ENCODE results near the gene NRL. TPM values are rescaled to one million over a fixed set of nuclear protein-coding genes. Genes with fewer than 3 reads are reported as not detected.
A peak's percentile ranks its signal among the peaks of the same experiment; 100 is the strongest.

The NRL gene
- total and polyA plus RNA-seq, 10 of the 15 experiments (the other 5 are each of a cell fraction or from before 2014, with no cell fraction given): 0.11 to 4.4 (median 2.2) TPM

- TF ChIP-seq, protein P1, sequence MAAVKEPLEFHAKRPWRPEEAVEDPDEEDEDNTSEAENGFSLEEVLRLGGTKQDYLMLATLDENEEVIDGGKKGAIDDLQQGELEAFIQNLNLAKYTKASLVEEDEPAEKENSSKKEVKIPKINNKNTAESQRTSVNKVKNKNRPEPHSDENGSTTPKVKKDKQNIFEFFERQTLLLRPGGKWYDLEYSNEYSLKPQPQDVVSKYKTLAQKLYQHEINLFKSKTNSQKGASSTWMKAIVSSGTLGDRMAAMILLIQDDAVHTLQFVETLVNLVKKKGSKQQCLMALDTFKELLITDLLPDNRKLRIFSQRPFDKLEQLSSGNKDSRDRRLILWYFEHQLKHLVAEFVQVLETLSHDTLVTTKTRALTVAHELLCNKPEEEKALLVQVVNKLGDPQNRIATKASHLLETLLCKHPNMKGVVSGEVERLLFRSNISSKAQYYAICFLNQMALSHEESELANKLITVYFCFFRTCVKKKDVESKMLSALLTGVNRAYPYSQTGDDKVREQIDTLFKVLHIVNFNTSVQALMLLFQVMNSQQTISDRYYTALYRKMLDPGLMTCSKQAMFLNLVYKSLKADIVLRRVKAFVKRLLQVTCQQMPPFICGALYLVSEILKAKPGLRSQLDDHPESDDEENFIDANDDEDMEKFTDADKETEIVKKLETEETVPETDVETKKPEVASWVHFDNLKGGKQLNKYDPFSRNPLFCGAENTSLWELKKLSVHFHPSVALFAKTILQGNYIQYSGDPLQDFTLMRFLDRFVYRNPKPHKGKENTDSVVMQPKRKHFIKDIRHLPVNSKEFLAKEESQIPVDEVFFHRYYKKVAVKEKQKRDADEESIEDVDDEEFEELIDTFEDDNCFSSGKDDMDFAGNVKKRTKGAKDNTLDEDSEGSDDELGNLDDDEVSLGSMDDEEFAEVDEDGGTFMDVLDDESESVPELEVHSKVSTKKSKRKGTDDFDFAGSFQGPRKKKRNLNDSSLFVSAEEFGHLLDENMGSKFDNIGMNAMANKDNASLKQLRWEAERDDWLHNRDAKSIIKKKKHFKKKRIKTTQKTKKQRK (IDR thresholded peaks at IDR 0.05; ENCODE audit: low read depth, low read length): no peak
- TF ChIP-seq WRNIP1 (IDR thresholded peaks at IDR 0.05; ENCODE audit: borderline replicate concordance, low read depth, low read length) (no peak), MTA3 (IDR thresholded peaks at IDR 0.05; ENCODE audit: borderline replicate concordance, low read length) (no peak), POLR2AphosphoS5 (IDR thresholded peaks at IDR 0.05; ENCODE audit: low read length) (peak; percentile 40; the same call in 1 of the 2 replicates), TCF3 (IDR thresholded peaks at IDR 0.05; ENCODE audit: borderline replicate concordance, insufficient read depth, low read depth, low read length) (no peak), IRF3 (IDR thresholded peaks at IDR 0.05) (no peak), SREBF1 (IDR thresholded peaks at IDR 0.05; ENCODE audit: low read length) (no peak), NRF1 (conservative IDR thresholded peaks at IDR 0.05; ENCODE audit: low read depth, low read length) (no peak), CEBPB (IDR thresholded peaks at IDR 0.05; ENCODE audit: borderline replicate concordance in 1 of 2, low read depth in 2 of 2, low read length in 2 of 2) (no peak), ZBED1 (IDR thresholded peaks at IDR 0.05; ENCODE audit: borderline replicate concordance) (no peak), CHD2 (IDR thresholded peaks at IDR 0.05; ENCODE audit: borderline replicate concordance, low read depth, low read length) (no peak), E4F1 (IDR thresholded peaks at IDR 0.05; ENCODE audit: borderline replicate concordance, partially characterized antibody) (no peak), IRF4 (IDR thresholded peaks at IDR 0.05; ENCODE audit: low read depth, low read length) (no peak), KDM1A (IDR thresholded peaks at IDR 0.05; ENCODE audit: borderline replicate concordance) (no peak), HDAC6 (IDR thresholded peaks at IDR 0.05; ENCODE audit: unreplicated experiment) (no peak), YBX1 (IDR thresholded peaks at IDR 0.05) (no peak), JUNB (IDR thresholded peaks at IDR 0.05) (no peak), ZSCAN29 (IDR thresholded peaks at IDR 0.05) (no peak), SMC3 (IDR thresholded peaks at IDR 0.05; ENCODE audit: borderline replicate concordance, low read length) (peak; percentile 54; the same call in 1 of the 2 replicates), BCLAF1 (IDR thresholded peaks at IDR 0.05) (no peak), TAF1 (IDR thresholded peaks at IDR 0.05; ENCODE audit: borderline replicate concordance, low read depth, low read length) (no peak)
These were observed 78.4 kb downstream of the NRL start (continued) for GRCh38 chr14:24036169-24036962.

Data from GM12878 (cell line).